ENCODE results near the gene KRTAP10-6. TPM values are rescaled to one million over a fixed set of nuclear protein-coding genes. Genes with fewer than 3 reads are reported as not detected.

KRTAP10-6 gene
- total RNA-seq, 6 experiments from 2014 or later: not detected

DNA sequence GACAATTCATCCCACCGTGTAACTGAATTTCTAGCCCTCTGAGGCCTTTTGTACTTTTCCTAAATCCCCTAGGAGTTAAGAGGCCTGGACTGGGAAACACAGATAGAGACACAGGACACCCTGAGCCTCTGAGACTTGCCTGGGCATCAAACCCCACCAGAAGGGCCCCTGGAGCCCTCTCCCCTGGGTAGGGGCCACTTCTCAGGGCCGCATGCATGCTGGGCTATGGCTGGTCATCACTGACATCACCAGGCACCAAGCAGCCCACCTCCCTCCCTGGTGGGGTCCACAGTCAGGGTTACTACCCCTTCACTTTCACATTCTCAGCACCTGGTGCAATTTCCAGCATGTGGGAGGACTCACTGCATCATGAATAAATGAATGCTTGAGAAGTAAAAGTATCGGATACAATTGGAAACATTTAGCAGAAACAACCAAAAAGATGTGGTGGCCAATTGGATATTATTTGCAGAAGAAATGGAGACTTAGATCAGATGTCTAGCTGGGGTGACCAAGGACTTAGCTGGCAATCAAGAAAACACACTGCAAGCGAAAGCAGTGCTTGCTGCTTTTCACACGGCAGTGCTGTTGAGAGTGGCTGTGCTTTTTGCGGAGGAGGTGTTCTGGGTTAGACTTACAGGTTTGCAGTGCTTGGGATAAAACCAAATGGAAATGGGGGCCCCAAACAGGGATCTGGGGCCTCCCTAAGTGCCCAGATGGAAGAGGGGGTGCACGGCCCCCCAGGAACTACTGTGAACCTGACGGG lies 7.1 kb upstream of the KRTAP10-6 start:
- Histone ChIP-seq H3K36me3 (no peaks in the 10 kb centered on the region), H3K4me1 (no peaks in the 10 kb centered on the region), H3K27ac (no peak overlapping the region), H3K27me3 (no peaks in the 10 kb centered on the region), H3K9me3 (no peaks in the 10 kb centered on the region), H3K4me3 (no peak overlapping the region)
- no peak for DNase-seq
- 86% methylated on average over 6 of the region's 8 CpGs for WGBS (ENCODE audit: insufficient coverage, low coverage, low lambda C conversion rate, missing lambda C conversion rate)
- no peak for TF ChIP-seq POLR2A (IDR thresholded peaks at IDR 0.05)
- TF ChIP-seq, protein P1, sequence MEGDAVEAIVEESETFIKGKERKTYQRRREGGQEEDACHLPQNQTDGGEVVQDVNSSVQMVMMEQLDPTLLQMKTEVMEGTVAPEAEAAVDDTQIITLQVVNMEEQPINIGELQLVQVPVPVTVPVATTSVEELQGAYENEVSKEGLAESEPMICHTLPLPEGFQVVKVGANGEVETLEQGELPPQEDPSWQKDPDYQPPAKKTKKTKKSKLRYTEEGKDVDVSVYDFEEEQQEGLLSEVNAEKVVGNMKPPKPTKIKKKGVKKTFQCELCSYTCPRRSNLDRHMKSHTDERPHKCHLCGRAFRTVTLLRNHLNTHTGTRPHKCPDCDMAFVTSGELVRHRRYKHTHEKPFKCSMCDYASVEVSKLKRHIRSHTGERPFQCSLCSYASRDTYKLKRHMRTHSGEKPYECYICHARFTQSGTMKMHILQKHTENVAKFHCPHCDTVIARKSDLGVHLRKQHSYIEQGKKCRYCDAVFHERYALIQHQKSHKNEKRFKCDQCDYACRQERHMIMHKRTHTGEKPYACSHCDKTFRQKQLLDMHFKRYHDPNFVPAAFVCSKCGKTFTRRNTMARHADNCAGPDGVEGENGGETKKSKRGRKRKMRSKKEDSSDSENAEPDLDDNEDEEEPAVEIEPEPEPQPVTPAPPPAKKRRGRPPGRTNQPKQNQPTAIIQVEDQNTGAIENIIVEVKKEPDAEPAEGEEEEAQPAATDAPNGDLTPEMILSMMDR (IDR thresholded peaks at IDR 0.05): no peak
- no peak for ATAC-seq
- intact Hi-C loops (cut with DNase I): no loop called here

DNA sequence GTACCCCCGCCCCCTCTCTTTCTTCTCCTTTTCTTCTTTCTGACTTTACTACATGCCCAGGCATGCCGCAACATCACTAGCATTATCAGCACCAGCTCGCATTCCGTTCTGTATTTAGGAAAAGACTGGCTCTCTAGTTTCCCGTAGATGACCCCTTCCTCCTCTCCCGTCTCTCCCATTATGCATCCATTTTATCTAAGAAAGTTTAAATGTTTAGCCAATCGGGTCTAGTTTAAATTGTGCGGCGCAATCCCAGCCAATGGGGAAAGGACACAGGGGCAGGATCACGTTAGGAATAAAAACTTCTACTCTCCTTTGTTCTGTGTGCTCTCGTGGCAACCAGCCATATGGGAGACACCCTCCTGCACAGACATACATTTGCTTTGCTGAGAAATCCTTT lies 5.8 kb upstream of the KRTAP10-6 start:
- H3K4me1 ChIP-seq: peaks cover 0 to 5% (median 0%) of the 10 kb centered on the region in 4 donors
- H3K36me3 ChIP-seq: no peaks in the 10 kb centered on the region
- TF ChIP-seq, protein P1 (IDR thresholded peaks at IDR 0.05): no peak
- TF ChIP-seq POLR2A (IDR thresholded peaks at IDR 0.05): no peak
- intact Hi-C loops (cut with DNase I): no loop called here
- WGBS (ENCODE audit: insufficient coverage, low coverage, low lambda C conversion rate, missing lambda C conversion rate): 77% methylated on average over 11 of the region's 11 CpGs
- no peaks in the 10 kb centered on the region for H3K27me3 ChIP-seq
- H3K27ac ChIP-seq: no peak overlapping the region
- no peak for ATAC-seq
- no peaks in the 10 kb centered on the region for H3K9me3 ChIP-seq
- DNase-seq: no peak
- H3K4me3 ChIP-seq: no peak overlapping the region

DNA sequence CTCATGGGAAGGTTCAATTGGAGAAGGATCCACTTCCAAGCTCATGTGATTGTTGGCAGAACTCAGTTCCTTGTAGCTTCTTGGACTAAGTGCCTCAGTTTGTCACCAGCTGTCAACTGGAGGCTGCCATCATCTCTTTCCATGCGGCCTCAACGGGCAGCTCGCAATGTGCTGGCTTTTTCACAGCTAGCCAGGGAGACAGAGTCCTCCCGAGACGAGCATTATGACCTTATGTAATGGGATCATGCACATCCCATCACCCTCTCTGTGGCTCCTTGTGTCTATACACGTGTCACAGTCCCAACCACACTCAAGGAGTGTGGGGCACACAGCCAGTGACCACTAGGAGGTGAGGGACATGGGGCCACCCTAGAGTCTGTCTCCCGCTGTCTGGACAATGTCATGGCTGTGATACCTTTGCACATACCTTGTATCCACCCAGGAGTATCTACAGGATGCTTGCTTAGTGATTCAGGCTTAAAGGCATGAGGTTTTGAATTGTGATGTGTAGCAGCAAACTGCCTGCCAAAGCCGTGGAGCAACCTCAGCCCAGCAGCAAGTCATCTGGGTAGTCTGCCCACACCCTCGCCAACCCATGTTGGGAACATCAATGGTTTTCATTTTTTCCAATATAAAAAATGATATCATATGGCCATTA lies 3.9 kb upstream of the KRTAP10-6 start:
- Histone ChIP-seq H3K9me3 (no peaks in the 10 kb centered on the region), H3K27me3 (no peaks in the 10 kb centered on the region), H3K36me3 (no peaks in the 10 kb centered on the region), H3K4me3 (no peak overlapping the region), H3K4me1 (peaks cover 0 to 8% (median 0%) of the 10 kb centered on the region in 4 donors), H3K27ac (no peak overlapping the region)
- DNase-seq (no peak), ATAC-seq (no peak)
- TF ChIP-seq, protein P1 (IDR thresholded peaks at IDR 0.05): no peak
- TF ChIP-seq POLR2A (IDR thresholded peaks at IDR 0.05): no peak
- intact Hi-C loops (cut with DNase I): no loop called here
- 75% methylated on average over 3 of the region's 9 CpGs for WGBS (ENCODE audit: insufficient coverage, low coverage, low lambda C conversion rate, missing lambda C conversion rate)

DNA sequence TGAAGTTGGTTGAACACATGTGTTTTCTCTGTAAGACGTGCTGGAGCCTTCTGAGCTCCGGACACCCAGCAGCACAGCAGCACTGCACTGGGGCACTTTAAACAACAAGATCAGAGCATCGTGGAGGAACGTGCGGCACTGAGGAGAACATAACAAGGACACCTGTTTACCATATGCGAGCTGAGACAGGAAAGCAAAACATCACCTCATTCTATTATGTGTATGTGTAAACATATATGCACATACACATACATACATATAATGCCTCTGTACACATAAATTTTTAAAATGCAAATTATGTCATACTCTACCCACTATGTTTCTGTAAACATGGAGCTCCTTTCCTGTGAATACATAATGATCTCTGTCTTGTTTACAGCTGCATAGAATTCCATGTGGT lies 3.2 kb upstream of the KRTAP10-6 start:
- H3K4me3 ChIP-seq: no peak overlapping the region
- no peak overlapping the region for H3K27ac ChIP-seq
- H3K27me3 ChIP-seq: no peaks in the 10 kb centered on the region
- TF ChIP-seq, protein P1 (IDR thresholded peaks at IDR 0.05): no peak
- TF ChIP-seq POLR2A (IDR thresholded peaks at IDR 0.05): no peak
- WGBS (ENCODE audit: insufficient coverage, low coverage, low lambda C conversion rate, missing lambda C conversion rate): 78% methylated on average over 5 of the region's 6 CpGs
- ATAC-seq (no peak), DNase-seq (no peak)
- no peaks in the 10 kb centered on the region for H3K36me3 ChIP-seq
- no peaks in the 10 kb centered on the region for H3K9me3 ChIP-seq
- intact Hi-C loops (cut with DNase I): no loop called here
- H3K4me1 ChIP-seq: peaks cover 0 to 8% (median 0%) of the 10 kb centered on the region in 4 donors

Measured in right lobe of liver (tissue), 6 donors.